Endothelial cell of umbilical vein (primary cell): ENCODE measurements around the gene ZBTB7C. TPM values are rescaled to one million over a fixed set of nuclear protein-coding genes. Genes with fewer than 3 reads are reported as not detected.

Experiments
- BruUV-seq: library from RNA; stranded (reverse); fragments of 400-500 nt; replicated peaks from 2 replicates; lab custom pipeline; 2021; lab: Mats Ljungman, UMichigan
- CTCF ChIA-PET: fragments of 300-600, 350-600 bp; sonication (Branson Sonifier 250); formaldehyde crosslinking; loops from one replicate; lab custom pipeline; 2021; ENCODE audit warnings: antibody characterized with exemption, inconsistent platforms; lab: Charles Lee
- POLR2A ChIA-PET: fragments of 300-600, 350-600 bp; sonication (Branson Sonifier 250); formaldehyde crosslinking; loops from one replicate; lab custom pipeline; 2021; ENCODE audit warnings: antibody characterized with exemption, inconsistent platforms; lab: Charles Lee
- DNase-seq: peaks from one replicate; pipeline ENCODE4 v3.0.0-alpha.2; 2011; ENCODE audit warnings: low read depth, low spot score
- FAIRE-seq: peaks from 2 replicates; lab custom pipeline; 2011; peaks lifted over from hg19 to GRCh38; lab: Jason Lieb, UNC
- H2AFZ ChIP-seq: 2 replicates; pipeline ENCODE4 v1.6.0; 2012; ENCODE audit warnings: low read depth, low read length, control low read depth, inconsistent platforms
- H3K27ac ChIP-seq: 2 replicates; pipeline ENCODE4 v1.5.1; 2011; ENCODE audit warnings: low read depth, mild to moderate bottlenecking, control low read depth, low read length, moderate library complexity; ENCODE audit not compliant: insufficient read depth
- H3K27me3 ChIP-seq, 2 experiments: 2 replicates each; pipeline versions ENCODE4 v1.6.0 to v1.6.1; 2011; ENCODE audit warnings: low read length in 2 of 2, mixed read lengths in 1 of 2; ENCODE audit not compliant: control insufficient read depth in 2 of 2, insufficient read depth in 2 of 2
- H3K36me3 ChIP-seq, 2 experiments: 2 replicates in 1 of 2; 3 replicates in 1 of 2; pipeline ENCODE4 v1.5.1; 2011; ENCODE audit warnings: low read length in 2 of 2, mild to moderate bottlenecking in 1 of 2, moderate library complexity in 1 of 2; ENCODE audit not compliant: control insufficient read depth in 2 of 2, insufficient read depth in 2 of 2; ENCODE audit errors: extremely low read depth in 1 of 2
- H3K4me1 ChIP-seq: 3 replicates; pipeline ENCODE4 v1.5.1; 2011; ENCODE audit warnings: mild to moderate bottlenecking, low read length; ENCODE audit not compliant: control insufficient read depth, insufficient read depth; ENCODE audit errors: extremely low read depth
- H3K4me2 ChIP-seq: 2 replicates; pipeline ENCODE4 v1.6.1; 2011; ENCODE audit warnings: low read length, control low read depth, mixed read lengths; ENCODE audit not compliant: insufficient read depth
- H3K4me3 ChIP-seq, 3 experiments: fragments of 200-600 bp in 1 of 3; sonication (generic), shearing (Covaris generic) in 1 of 3; replicated peaks in 1 of 3; 2 replicates each; pipeline ENCODE4 v1.5.1; 2011 to 2016; ENCODE audit warnings: control low read depth in 3 of 3, low read length in 3 of 3, mild to moderate bottlenecking in 2 of 3, inconsistent platforms in 1 of 3, low read depth in 1 of 3, moderate library complexity in 1 of 3; ENCODE audit not compliant: insufficient read depth in 1 of 3
- H3K79me2 ChIP-seq: 2 replicates; pipeline ENCODE4 v1.6.0; 2012; ENCODE audit warnings: low read length, inconsistent platforms; ENCODE audit not compliant: control insufficient read depth, insufficient read depth
- H3K9ac ChIP-seq: replicated peaks from 2 replicates; pipeline ENCODE3; 2011; ENCODE audit warnings: low read length, control low read depth; ENCODE audit not compliant: insufficient read depth; ENCODE audit errors: extremely low read depth
- H3K9me1 ChIP-seq: replicated peaks from 3 replicates; pipeline ENCODE4 v1.6.0; 2011; ENCODE audit warnings: mild to moderate bottlenecking, low read length; ENCODE audit not compliant: control insufficient read depth, insufficient read depth; ENCODE audit errors: extremely low read depth
- H3K9me3 ChIP-seq: replicated peaks from 2 replicates; pipeline ENCODE4 v1.5.1; 2012; ENCODE audit warnings: low read length, inconsistent platforms; ENCODE audit not compliant: control insufficient read depth, insufficient read depth
- H4K20me1 ChIP-seq: replicated peaks from 2 replicates; pipeline ENCODE3; 2011; ENCODE audit warnings: mild to moderate bottlenecking, low read length; ENCODE audit not compliant: control insufficient read depth, insufficient read depth; ENCODE audit errors: extremely low read depth
- CTCF ChIP-seq, 2 donors: IDR thresholded peaks; 1 replicate in 1 of 2; 2 replicates in 1 of 2; pipeline ENCODE4 v1.5.1; 2011; ENCODE audit warnings: low read length in 2 of 2, mild to moderate bottlenecking in 2 of 2, moderate library complexity in 2 of 2, control low read depth in 1 of 2, inconsistent platforms in 1 of 2, low read depth in 1 of 2; ENCODE audit not compliant: insufficient read depth in 1 of 2; ENCODE audit errors: extremely low read depth in 1 of 2
- FOS ChIP-seq: IDR thresholded peaks from 2 replicates; pipeline ENCODE4 v1.6.1; 2011; ENCODE audit warnings: mild to moderate bottlenecking, low read length, moderate library complexity, borderline replicate concordance; ENCODE audit not compliant: insufficient read depth
- MYC ChIP-seq: IDR thresholded peaks from one replicate; pipeline ENCODE4 v1.6.1; 2011; ENCODE audit warnings: mild to moderate bottlenecking, low read depth, low read length
- dilution Hi-C: fragments of 300-500 bp; cut with MboI; formaldehyde crosslinking; loops from one replicate; pipeline ENCODE4 v1.15.0; 2019; ENCODE audit warnings: low sequenced_read_pairs; ENCODE audit not compliant: extremely low pct_ligation_motif_present
- intact Hi-C: fragments of 100-400 bp; cut with micrococcal nuclease; formaldehyde crosslinking; loops from one replicate; pipeline ENCODE4 v1.10.0; 2022
- polyA plus RNA-seq, 4 experiments: library from polyadenylated mRNA; depleted of rRNA in 3 of 4; stranded (reverse) in 3 of 4; unstranded in 1 of 4; fragments of >200 nt; gene quantifications; 2 replicates each; pipeline versions ENCODE4 v1.2.1 to v1.2.3, GENCODE V29; 2011 to 2012; ENCODE audit warnings: missing spikeins in 1 of 4
- total RNA-seq: library from RNA; stranded (reverse); gene quantifications from 2 replicates; pipeline ENCODE4 v1.2.3, GENCODE V29; 2021

ZBTB7C gene
- total and polyA plus RNA-seq, 2 donors (not counting 3 experiments of a cell fraction or from before 2014, with no cell fraction given), result not detected

GRCh38 chr18:48140731-48141130, 268.5 kb downstream of the ZBTB7C start:
- DNase-seq (no peak), FAIRE-seq (no peak)
- H3K9ac ChIP-seq, result no peak overlapping the region
- H3K4me2 ChIP-seq, result no peak overlapping the region
- H3K9me3 ChIP-seq, result no peaks in the 10 kb centered on the region
- no peak overlapping the region for H2AFZ ChIP-seq
- H3K4me3 ChIP-seq, result no peak overlapping the region
- no peaks in the 10 kb centered on the region for H3K4me1 ChIP-seq
- intact Hi-C loops, result no loop called here
- ChIA-PET CTCF (no interaction called here), POLR2A (no interaction called here)
- H3K36me3 ChIP-seq, result no peaks in the 10 kb centered on the region
- H3K79me2 ChIP-seq, result no peaks in the 10 kb centered on the region
- peaks cover 24% of the 10 kb centered on the region in 2 experiments for H3K27me3 ChIP-seq
- no peak overlapping the region for H3K27ac ChIP-seq
- no TSS peak for BruUV-seq
- no peak for TF ChIP-seq MYC
- H4K20me1 ChIP-seq, result no peaks in the 10 kb centered on the region
- dilution Hi-C loops, result no loop called here
- H3K9me1 ChIP-seq, result no peaks in the 10 kb centered on the region

- no peaks in the 10 kb centered on the region for H3K79me2 ChIP-seq
- DNase-seq, result no peak
- H3K9me1 ChIP-seq, result no peaks in the 10 kb centered on the region
- H4K20me1 ChIP-seq, result no peaks in the 10 kb centered on the region
- no peak overlapping the region for H2AFZ ChIP-seq
- POLR2A ChIA-PET, result no interaction called here
- TF ChIP-seq CTCF (IDR thresholded peaks at IDR 0.05; ENCODE audit: extremely low read depth in 1 of 2, insufficient read depth in 1 of 2, low read depth in 1 of 2, low read length in 2 of 2) (no peak), FOS (no peak)
- H3K4me3 ChIP-seq, result no peak overlapping the region
- no peaks in the 10 kb centered on the region for H3K4me1 ChIP-seq
- CTCF ChIA-PET, result no interaction called here
- no TSS peak for BruUV-seq
- H3K9me3 ChIP-seq, result no peaks in the 10 kb centered on the region
- dilution Hi-C loops, result no loop called here
- intact Hi-C loops, result no loop called here
- FAIRE-seq, result no peak
- H3K4me2 ChIP-seq, result no peak overlapping the region
- peaks cover 33 to 34% of the 10 kb centered on the region in 2 experiments for H3K27me3 ChIP-seq
- H3K36me3 ChIP-seq, result no peaks in the 10 kb centered on the region
- no peak overlapping the region for H3K27ac ChIP-seq
- no peak overlapping the region for H3K9ac ChIP-seq
Observed at GRCh38 chr18:48139431-48140347, 269.5 kb downstream of the ZBTB7C start.
